ENCODE data around the gene LRRC71.

DNA sequence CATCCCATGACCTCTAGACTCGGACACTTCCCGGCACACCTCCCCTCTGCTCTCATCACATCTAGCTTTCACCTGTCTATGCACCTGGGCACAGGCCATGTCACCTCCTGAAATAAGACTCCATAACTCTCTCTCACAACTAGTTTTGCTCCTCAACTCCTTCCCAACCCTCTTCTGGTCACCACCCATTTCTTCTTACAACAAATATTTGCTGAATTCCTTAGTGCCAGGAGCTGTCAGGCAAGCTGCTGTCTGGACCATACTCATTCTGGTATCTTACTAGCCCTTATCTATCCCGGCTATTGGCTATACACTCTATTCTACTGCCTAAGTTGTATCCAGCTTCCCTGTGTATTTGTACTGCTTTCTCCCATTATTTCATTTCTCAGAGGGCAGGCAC is 49.1 kb downstream of the LRRC71 start:
- no peak for TF ChIP-seq NR2C2 (CRISPR knock-in tag; IDR thresholded peaks at IDR 0.05)
- TF ChIP-seq, protein P1, sequence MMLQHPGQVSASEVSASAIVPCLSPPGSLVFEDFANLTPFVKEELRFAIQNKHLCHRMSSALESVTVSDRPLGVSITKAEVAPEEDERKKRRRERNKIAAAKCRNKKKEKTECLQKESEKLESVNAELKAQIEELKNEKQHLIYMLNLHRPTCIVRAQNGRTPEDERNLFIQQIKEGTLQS (CRISPR knock-in tag; conservative IDR thresholded peaks at IDR 0.05), result no peak
- TF ChIP-seq, protein P2, sequence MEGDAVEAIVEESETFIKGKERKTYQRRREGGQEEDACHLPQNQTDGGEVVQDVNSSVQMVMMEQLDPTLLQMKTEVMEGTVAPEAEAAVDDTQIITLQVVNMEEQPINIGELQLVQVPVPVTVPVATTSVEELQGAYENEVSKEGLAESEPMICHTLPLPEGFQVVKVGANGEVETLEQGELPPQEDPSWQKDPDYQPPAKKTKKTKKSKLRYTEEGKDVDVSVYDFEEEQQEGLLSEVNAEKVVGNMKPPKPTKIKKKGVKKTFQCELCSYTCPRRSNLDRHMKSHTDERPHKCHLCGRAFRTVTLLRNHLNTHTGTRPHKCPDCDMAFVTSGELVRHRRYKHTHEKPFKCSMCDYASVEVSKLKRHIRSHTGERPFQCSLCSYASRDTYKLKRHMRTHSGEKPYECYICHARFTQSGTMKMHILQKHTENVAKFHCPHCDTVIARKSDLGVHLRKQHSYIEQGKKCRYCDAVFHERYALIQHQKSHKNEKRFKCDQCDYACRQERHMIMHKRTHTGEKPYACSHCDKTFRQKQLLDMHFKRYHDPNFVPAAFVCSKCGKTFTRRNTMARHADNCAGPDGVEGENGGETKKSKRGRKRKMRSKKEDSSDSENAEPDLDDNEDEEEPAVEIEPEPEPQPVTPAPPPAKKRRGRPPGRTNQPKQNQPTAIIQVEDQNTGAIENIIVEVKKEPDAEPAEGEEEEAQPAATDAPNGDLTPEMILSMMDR (IDR thresholded peaks at IDR 0.05), result no peak
- TF ChIP-seq SP1 (CRISPR knock-in tag; conservative IDR thresholded peaks at IDR 0.05), result no peak
- TF ChIP-seq TCF7 (CRISPR knock-in tag; IDR thresholded peaks at IDR 0.05; ENCODE audit: low read depth), result no peak
- TF ChIP-seq, protein P3, sequence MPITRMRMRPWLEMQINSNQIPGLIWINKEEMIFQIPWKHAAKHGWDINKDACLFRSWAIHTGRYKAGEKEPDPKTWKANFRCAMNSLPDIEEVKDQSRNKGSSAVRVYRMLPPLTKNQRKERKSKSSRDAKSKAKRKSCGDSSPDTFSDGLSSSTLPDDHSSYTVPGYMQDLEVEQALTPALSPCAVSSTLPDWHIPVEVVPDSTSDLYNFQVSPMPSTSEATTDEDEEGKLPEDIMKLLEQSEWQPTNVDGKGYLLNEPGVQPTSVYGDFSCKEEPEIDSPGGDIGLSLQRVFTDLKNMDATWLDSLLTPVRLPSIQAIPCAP (CRISPR knock-in tag; IDR thresholded peaks at IDR 0.05), result no peak
- TF ChIP-seq, protein P4, sequence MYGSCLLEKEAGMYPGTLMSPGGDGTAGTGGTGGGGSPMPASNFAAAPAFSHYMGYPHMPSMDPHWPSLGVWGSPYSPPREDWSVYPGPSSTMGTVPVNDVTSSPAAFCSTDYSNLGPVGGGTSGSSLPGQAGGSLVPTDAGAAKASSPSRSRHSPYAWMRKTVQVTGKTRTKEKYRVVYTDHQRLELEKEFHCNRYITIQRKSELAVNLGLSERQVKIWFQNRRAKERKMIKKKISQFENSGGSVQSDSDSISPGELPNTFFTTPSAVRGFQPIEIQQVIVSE (CRISPR knock-in tag; IDR thresholded peaks at IDR 0.05; ENCODE audit: borderline replicate concordance), result no peak
- no peak for TF ChIP-seq CREM (CRISPR knock-in tag; IDR thresholded peaks at IDR 0.05)
- TF ChIP-seq, protein P5, sequence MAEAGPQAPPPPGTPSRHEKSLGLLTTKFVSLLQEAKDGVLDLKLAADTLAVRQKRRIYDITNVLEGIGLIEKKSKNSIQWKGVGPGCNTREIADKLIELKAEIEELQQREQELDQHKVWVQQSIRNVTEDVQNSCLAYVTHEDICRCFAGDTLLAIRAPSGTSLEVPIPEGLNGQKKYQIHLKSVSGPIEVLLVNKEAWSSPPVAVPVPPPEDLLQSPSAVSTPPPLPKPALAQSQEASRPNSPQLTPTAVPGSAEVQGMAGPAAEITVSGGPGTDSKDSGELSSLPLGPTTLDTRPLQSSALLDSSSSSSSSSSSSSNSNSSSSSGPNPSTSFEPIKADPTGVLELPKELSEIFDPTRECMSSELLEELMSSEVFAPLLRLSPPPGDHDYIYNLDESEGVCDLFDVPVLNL (CRISPR knock-in tag; IDR thresholded peaks at IDR 0.05; ENCODE audit: borderline replicate concordance, low read depth), result no peak
- TF ChIP-seq ZNF219 (CRISPR knock-in tag; IDR thresholded peaks at IDR 0.05; ENCODE audit: borderline replicate concordance), result no peak
- TF ChIP-seq ZNF138 (CRISPR knock-in tag; conservative IDR thresholded peaks at IDR 0.05), result no peak
- TF ChIP-seq, protein P6, sequence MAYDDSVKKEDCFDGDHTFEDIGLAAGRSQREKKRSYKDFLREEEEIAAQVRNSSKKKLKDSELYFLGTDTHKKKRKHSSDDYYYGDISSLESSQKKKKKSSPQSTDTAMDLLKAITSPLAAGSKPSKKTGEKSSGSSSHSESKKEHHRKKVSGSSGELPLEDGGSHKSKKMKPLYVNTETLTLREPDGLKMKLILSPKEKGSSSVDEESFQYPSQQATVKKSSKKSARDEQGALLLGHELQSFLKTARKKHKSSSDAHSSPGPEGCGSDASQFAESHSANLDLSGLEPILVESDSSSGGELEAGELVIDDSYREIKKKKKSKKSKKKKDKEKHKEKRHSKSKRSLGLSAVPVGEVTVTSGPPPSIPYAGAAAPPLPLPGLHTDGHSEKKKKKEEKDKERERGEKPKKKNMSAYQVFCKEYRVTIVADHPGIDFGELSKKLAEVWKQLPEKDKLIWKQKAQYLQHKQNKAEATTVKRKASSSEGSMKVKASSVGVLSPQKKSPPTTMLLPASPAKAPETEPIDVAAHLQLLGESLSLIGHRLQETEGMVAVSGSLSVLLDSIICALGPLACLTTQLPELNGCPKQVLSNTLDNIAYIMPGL (CRISPR knock-in tag; IDR thresholded peaks at IDR 0.05), result no peak
- TF ChIP-seq ZNF263 (CRISPR knock-in tag; IDR thresholded peaks at IDR 0.05; ENCODE audit: low read depth), result no peak
